GOT3 (cell line): ENCODE data around the gene EXOC4.
"Not testable (repeated sequence)": the region's sequence is repeated elsewhere in the genome, so short reads cannot be mapped to it uniquely, and the experiment has no call there.

Source experiments
- DNase-seq: peaks from one replicate; lab custom pipeline; 2025; ENCODE audit warnings: mixed read lengths; lab: John Stamatoyannopoulos, UW

The EXOC4 gene

DNA sequence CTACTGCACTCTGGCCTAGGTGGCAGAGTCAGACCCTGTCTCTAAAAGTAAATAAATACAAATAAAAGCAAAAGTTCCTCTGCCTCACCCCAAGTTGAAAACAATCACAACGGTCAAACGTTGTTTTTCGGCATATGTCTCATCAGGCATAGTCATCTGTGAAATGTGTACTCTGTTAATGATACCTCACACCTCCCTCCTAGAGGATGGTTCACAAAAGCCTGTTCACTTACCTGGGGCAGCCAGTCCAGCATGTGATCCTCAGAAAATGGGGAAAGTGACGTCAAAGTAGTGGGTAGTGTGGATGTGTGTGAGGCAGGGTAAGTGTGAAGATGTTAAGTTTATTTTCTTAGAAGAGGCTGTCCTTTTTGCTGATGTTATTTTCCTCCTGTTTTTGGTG, 620.3 kb downstream of the EXOC4 start:
- DNase-seq, result no peak

GRCh38 chr7:133873631-133874030, 620.8 kb downstream of the EXOC4 start:
- DNase-seq, result no peak

GRCh38 chr7:133883591-133883990, 630.7 kb downstream of the EXOC4 start:
- no peak for DNase-seq

DNA sequence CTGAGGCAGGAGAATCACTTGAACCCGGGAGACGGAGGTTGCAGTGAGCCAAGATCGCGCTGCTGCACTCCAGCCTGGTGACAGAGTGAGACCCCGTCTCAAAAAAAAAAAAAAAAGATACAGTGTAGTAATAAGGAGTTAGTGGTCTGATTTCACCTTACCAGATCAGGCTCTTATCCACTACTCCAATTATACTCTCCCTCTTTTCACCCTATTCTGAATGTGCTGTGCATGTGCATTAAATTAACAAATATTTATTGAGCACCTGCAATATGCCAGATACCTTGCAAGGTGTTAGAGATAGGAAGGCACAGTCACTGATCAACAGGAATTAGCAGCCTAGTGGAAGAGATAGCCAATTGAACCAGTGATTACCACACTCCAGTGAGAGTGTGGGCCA, 632.3 kb downstream of the EXOC4 start:
- DNase-seq, result no peak

DNA sequence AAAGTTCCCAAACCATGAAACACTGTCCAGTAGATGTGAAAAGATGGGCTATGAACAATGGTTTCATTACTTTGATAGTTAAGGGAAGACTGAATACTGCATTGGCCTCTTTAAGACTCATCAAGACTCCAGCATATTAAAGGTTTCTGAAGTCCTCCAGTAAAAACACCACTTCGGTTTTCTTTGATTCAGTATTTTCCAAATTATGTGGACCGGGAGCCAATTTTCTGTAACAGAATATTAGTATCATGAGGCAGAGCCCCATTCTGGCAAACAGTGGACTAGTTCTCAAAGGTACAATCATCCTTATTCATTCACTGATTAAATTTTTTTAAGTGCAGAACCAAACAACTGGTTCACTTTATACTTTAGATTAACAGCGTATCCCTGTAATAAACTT, 633.2 kb downstream of the EXOC4 start:
- no peak for DNase-seq

- DNase-seq, result no peak
Measured at GRCh38 chr7:133886797-133887196, 633.9 kb downstream of the EXOC4 start.

- DNase-seq, result no peak
Measured at GRCh38 chr7:133887459-133887858, 634.6 kb downstream of the EXOC4 start.

- no peak for DNase-seq
Measured at GRCh38 chr7:133888061-133888930, 635.4 kb downstream of the EXOC4 start.

DNA sequence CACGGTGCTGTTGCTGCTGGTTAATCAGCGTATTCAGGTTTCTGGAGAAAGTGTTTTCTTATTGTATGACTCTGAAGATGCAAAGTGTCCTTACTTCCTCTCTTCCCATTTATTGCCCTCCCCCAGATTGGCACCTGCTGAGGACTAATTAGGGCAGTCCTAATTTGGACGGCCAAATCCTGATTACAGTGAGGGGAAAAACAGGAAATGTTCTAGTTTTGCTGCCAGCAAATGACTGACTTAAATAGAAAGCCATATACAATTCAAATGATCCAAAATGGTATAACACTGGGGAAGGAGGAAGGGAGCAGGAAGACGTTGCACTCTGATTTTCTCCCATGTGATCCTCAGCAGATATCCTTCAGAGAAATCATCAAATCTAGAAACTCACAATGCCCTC, 651.9 kb downstream of the EXOC4 start:
- DNase-seq, result no peak

DNA sequence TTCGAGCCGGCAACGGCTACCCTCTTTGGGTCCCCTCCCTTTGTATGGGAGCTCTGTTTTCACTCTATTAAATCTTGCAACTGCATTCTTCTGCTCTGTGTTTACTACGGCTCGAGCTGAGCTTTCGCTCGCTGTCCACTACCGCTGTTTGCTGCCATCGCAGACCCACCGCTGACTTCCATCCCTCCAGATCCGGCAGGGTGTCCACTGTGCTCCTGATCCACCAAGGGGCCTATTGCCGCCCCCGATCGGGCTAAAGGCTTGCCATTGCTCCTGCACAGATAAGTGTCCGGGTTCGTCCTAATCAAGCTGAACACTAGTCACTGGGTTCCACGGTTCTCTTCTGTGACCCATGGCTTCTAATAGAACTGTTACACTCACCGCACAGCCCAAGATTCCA, 653.7 kb downstream of the EXOC4 start:
- DNase-seq, result not testable (repeated sequence)

DNA sequence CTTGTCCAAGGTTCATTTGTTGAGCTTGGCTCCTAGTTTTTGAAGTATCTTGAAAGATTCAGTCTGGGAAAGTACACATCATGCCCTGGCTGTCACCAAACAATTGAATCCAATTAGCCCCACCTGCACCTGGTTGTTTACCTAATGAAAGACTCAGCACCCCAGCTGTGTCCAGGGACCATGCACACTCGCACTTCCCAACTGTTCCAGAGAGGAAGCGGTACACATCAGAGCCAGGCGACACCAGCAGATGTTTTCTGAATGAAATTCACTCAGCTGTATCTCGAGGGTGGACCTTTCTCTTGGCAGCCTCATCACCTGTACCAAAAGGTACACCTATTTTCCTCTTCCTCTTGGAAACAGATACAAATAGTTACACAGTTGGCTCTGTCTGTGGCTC, 657.9 kb downstream of the EXOC4 start:
- no peak for DNase-seq

DNA sequence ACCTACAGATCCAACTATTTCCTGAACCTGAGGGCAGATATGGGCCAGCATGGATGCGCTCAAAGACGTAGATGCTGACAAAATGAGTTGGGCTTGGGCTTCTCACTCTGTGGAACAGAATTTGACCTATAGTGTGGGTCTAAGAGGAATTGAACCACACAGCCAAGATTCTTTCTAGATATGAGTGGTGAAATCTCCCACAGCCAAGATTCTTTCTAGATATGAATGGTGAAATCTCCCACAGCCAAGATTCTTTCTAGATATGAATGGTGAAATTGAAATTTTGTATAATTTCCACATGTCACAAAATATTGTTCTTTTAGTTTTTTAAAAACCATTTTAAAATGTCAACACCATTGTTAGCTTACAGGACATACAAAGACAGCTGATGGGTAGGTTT, 658.8 kb downstream of the EXOC4 start:
- no peak for DNase-seq

- no peak for DNase-seq
Measured at GRCh38 chr7:133912916-133913697, 660.2 kb downstream of the EXOC4 start.

GRCh38 chr7:133916621-133917020, 663.7 kb downstream of the EXOC4 start:
- no peak for DNase-seq

- no peak for DNase-seq
Measured at GRCh38 chr7:133919810-133920209, 666.9 kb downstream of the EXOC4 start.

DNA sequence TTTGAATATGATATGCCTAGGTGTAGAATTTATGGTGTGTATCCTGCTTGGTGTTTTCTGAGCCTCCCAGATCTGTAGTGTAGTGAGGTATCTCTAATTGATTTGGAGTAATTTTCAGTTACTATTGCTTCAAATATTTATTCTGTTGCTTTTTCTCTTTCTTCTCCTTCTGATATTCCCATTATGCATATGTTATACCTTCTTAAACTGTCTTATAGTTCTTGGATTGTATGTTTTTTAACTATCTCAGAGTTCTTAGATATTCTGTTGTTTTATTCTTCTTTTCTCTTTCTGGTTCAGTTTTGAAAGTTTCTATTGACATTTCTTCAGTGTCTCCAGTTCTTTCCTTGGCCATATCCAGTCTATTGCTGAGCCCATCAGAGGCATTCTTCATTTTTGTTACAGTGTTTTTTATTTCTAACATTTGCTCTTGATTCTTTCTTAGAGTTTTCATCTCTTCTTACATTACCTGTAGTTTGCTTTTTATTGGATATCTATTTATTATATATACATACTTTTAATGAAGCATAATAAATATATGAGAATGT, 668.8 kb downstream of the EXOC4 start:
- no peak for DNase-seq

- DNase-seq, result no peak
Measured at GRCh38 chr7:133923974-133924373, 671.1 kb downstream of the EXOC4 start.

DNA sequence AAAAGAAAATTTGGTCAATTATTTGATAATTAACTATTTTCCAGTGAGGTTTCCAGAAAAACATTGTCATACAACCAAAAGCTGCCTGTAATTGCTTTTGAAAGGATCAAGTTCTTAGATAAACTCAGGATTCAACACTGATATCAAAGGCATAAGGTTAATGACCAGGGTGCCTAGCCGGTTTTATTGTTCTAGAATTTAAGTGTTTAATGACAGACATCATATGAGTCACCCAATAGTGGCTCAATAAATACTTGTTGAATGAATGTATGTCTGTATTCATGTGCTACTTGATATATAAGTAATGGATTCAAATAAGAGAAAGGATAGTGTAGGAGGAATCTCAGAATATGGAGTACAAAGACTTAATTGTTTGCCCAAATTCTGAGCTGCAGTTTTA, 678.2 kb downstream of the EXOC4 start:
- DNase-seq, result no peak

DNA sequence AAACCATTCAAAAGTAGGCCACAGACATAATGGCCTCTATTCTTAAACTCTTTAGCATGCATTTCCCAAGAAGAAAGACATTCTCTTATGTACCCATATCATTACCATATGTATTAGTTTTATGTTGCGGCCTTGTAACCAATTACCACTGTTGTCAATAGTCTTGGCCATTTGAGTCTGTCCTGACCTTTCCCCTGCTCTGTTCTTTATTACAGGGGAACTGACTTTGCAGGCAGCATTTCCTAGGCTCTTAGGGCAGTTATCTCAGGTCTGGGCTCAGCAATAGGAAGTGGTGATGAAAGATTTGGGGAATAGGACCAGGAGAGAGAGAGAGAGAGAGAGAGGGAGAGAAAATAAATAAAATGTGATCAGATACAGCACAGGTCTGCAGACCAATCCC, 679.7 kb downstream of the EXOC4 start:
- no peak for DNase-seq

DNA sequence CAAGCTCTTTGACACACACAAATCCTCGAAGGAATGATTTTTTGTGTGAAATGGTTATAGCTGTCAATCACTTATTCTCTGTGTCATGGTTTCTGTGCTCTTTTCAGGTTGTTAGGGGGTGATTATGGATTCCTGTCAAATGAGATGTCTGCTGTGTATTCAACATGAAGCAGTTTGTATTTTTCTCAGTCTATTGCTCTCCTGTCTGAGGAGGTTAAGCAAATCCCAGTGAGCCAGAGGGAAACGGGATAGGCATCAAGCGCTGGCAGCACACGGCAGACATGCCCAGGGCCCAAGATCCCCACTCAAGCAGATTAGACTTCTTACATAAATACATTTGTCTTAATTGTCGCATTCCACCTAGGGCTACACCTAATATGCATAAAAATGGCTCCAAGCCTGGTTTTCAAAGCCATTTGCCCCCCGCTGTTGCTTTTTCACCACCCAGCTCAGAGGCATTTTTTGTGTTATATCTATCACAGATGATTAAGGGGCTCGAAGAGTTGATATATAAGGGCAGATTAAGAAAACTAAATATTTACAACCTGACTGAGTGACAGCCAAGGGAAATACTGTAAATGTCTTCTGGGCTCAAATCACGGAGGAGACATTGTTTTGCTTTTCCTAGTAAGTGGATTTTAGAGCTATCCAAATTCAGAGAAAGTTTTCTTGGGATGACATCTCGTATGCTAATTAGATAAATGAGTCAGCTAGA, 681.5 kb downstream of the EXOC4 start:
- DNase-seq, result no peak

GRCh38 chr7:133934977-133935330, 682.1 kb downstream of the EXOC4 start:
- no peak for DNase-seq

DNA sequence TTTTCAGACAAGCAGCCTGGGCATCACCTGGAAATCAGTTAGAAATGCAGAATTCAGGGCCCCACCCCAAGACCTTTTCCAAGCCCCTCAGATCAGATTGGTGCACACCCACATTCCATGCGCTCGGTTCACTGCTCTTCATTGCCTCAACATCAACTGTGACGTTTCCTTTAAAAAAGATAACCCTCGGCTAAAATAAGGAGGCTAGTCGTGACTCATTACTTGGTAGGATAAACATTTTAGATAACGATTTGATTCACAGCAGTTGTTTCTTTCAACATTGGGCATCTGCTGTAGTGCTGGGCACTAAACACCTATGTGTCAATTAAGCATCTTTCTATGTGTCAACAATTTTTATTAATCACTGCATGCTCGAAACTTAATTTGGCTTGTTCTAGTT, 683.2 kb downstream of the EXOC4 start:
- no peak for DNase-seq
